HEK293 (cell line): Measurements from ENCODE around the gene CBX3.
A peak's percentile ranks its signal among the peaks of the same experiment; 100 is the strongest.

ENCODE experiments used
- BCL11A ChIP-seq: fragments of 450-650 bp; formaldehyde crosslinking; IDR thresholded peaks from 2 replicates; pipeline ENCODE4 v1.5.1; 2016; ENCODE audit warnings: low read depth, missing biosample characterization, missing genetic modification characterization
- GFI1B ChIP-seq: fragments of 450-650 bp; formaldehyde crosslinking; IDR thresholded peaks from 2 replicates; pipeline ENCODE4 v1.5.1; 2016; ENCODE audit warnings: missing biosample characterization, missing genetic modification characterization
- GLI4 ChIP-seq: fragments of 450-650 bp; formaldehyde crosslinking; IDR thresholded peaks from 2 replicates; pipeline ENCODE4 v1.5.1; 2016; ENCODE audit warnings: missing biosample characterization, missing genetic modification characterization
- MYNN ChIP-seq: fragments of 450-650 bp; formaldehyde crosslinking; IDR thresholded peaks from 2 replicates; pipeline ENCODE4 v1.5.1; 2016; ENCODE audit warnings: missing biosample characterization, missing genetic modification characterization, borderline replicate concordance
- ZBTB48 ChIP-seq: fragments of 450-650 bp; formaldehyde crosslinking; IDR thresholded peaks from 2 replicates; pipeline ENCODE4 v1.5.1; 2016; ENCODE audit warnings: missing biosample characterization, missing genetic modification characterization
- ZFP3 ChIP-seq: fragments of 450-650 bp; formaldehyde crosslinking; IDR thresholded peaks from 2 replicates; pipeline ENCODE4 v1.5.1; 2016; ENCODE audit warnings: low read depth, missing biosample characterization, missing genetic modification characterization
- ZFP41 ChIP-seq: fragments of 450-650 bp; formaldehyde crosslinking; IDR thresholded peaks from 2 replicates; pipeline ENCODE4 v1.5.1; 2016; ENCODE audit warnings: missing biosample characterization, missing genetic modification characterization, borderline replicate concordance
- ZNF132 ChIP-seq: fragments of 450-650 bp; formaldehyde crosslinking; IDR thresholded peaks from 2 replicates; pipeline ENCODE4 v1.5.1; 2017; ENCODE audit warnings: missing biosample characterization, missing genetic modification characterization, borderline replicate concordance
- ZNF157 ChIP-seq: fragments of 450-650 bp; formaldehyde crosslinking; IDR thresholded peaks from 2 replicates; pipeline ENCODE4 v1.5.1; 2016; ENCODE audit warnings: missing biosample characterization, missing genetic modification characterization
- ZNF184 ChIP-seq: fragments of 450-650 bp; IDR thresholded peaks from 2 replicates; pipeline ENCODE4 v1.5.1; 2018; ENCODE audit warnings: missing biosample characterization, mild to moderate bottlenecking, missing genetic modification characterization
- ZNF214 ChIP-seq: fragments of 450-650 bp; formaldehyde crosslinking; IDR thresholded peaks from 2 replicates; pipeline ENCODE4 v1.5.1; 2017; ENCODE audit warnings: missing biosample characterization, mild to moderate bottlenecking, missing genetic modification characterization, borderline replicate concordance
- ZNF223 ChIP-seq: fragments of 450-650 bp; formaldehyde crosslinking; IDR thresholded peaks from 2 replicates; pipeline ENCODE4 v1.5.1; 2016; ENCODE audit warnings: missing biosample characterization, missing genetic modification characterization
- ZNF266 ChIP-seq: fragments of 450-650 bp; formaldehyde crosslinking; IDR thresholded peaks from 2 replicates; pipeline ENCODE4 v1.5.1; 2016; ENCODE audit warnings: missing biosample characterization, missing genetic modification characterization, low read depth
- ZNF292 ChIP-seq: fragments of 450-650 bp; formaldehyde crosslinking; IDR thresholded peaks from 2 replicates; pipeline ENCODE4 v1.5.1; 2016; ENCODE audit warnings: low read depth, missing biosample characterization, missing genetic modification characterization, borderline replicate concordance
- ZNF302 ChIP-seq: fragments of 450-650 bp; formaldehyde crosslinking; IDR thresholded peaks from 2 replicates; pipeline ENCODE4 v1.5.1; 2016; ENCODE audit warnings: missing biosample characterization, missing genetic modification characterization, low read depth
- ZNF311 ChIP-seq: fragments of 450-650 bp; formaldehyde crosslinking; IDR thresholded peaks from 2 replicates; pipeline ENCODE4 v1.5.1; 2017; ENCODE audit warnings: missing biosample characterization, missing genetic modification characterization, borderline replicate concordance
- ZNF416 ChIP-seq: fragments of 450-650 bp; formaldehyde crosslinking; IDR thresholded peaks from 2 replicates; pipeline ENCODE4 v1.5.1; 2016; ENCODE audit warnings: missing biosample characterization, missing genetic modification characterization
- ZNF544 ChIP-seq: fragments of 450-650 bp; formaldehyde crosslinking; IDR thresholded peaks from 2 replicates; pipeline ENCODE4 v1.5.0; 2017; ENCODE audit warnings: missing biosample characterization, missing genetic modification characterization
- ZNF585B ChIP-seq: fragments of 450-650 bp; formaldehyde crosslinking; IDR thresholded peaks from 2 replicates; pipeline ENCODE4 v1.5.1; 2016; ENCODE audit warnings: missing biosample characterization, missing genetic modification characterization
- ZNF610 ChIP-seq: fragments of 450-650 bp; formaldehyde crosslinking; IDR thresholded peaks from 2 replicates; pipeline ENCODE4 v1.5.1; 2016; ENCODE audit warnings: missing biosample characterization, missing genetic modification characterization, borderline replicate concordance
- ZNF621 ChIP-seq: fragments of 450-650 bp; formaldehyde crosslinking; IDR thresholded peaks from 2 replicates; pipeline ENCODE4 v1.5.1; 2017; ENCODE audit warnings: missing biosample characterization, missing genetic modification characterization
- ZNF623 ChIP-seq: fragments of 450-650 bp; formaldehyde crosslinking; IDR thresholded peaks from 2 replicates; pipeline ENCODE4 v1.5.1; 2016; ENCODE audit warnings: missing biosample characterization, missing genetic modification characterization
- ZNF658 ChIP-seq: fragments of 450-650 bp; formaldehyde crosslinking; IDR thresholded peaks from 2 replicates; pipeline ENCODE4; 2016; ENCODE audit warnings: missing biosample characterization, missing genetic modification characterization
- ZNF843 ChIP-seq: fragments of 450-650 bp; formaldehyde crosslinking; IDR thresholded peaks from 2 replicates; pipeline ENCODE4 v1.5.1; 2016; ENCODE audit warnings: missing biosample characterization, missing genetic modification characterization
- ZSCAN16 ChIP-seq: fragments of 450-650 bp; formaldehyde crosslinking; IDR thresholded peaks from 2 replicates; pipeline ENCODE4 v1.5.1; 2016; ENCODE audit warnings: missing biosample characterization, missing genetic modification characterization
- ZSCAN30 ChIP-seq: fragments of 450-650 bp; IDR thresholded peaks from 2 replicates; pipeline ENCODE4 v1.5.1; 2018; ENCODE audit warnings: missing biosample characterization, mild to moderate bottlenecking, missing genetic modification characterization, moderate library complexity
- TF ChIP-seq, protein P1 (sequence below): fragments of 450-650 bp; formaldehyde crosslinking; IDR thresholded peaks from 2 replicates; pipeline ENCODE4 v1.5.1; 2016; ENCODE audit warnings: missing biosample characterization, missing genetic modification characterization, borderline replicate concordance
- TF ChIP-seq, protein P2 (sequence below): fragments of 450-650 bp; formaldehyde crosslinking; IDR thresholded peaks from 2 replicates; pipeline ENCODE4 v1.5.1; 2016; ENCODE audit warnings: missing biosample characterization, missing genetic modification characterization
- TF ChIP-seq, protein P3 (sequence below): fragments of 450-650 bp; formaldehyde crosslinking; IDR thresholded peaks from 2 replicates; pipeline ENCODE4 v1.5.1; 2016; ENCODE audit warnings: missing biosample characterization, missing genetic modification characterization
- TF ChIP-seq, protein P4 (sequence below): fragments of 450-650 bp; IDR thresholded peaks from 2 replicates; pipeline ENCODE4 v1.5.1; 2018; ENCODE audit warnings: missing biosample characterization, mild to moderate bottlenecking, missing genetic modification characterization
- TF ChIP-seq, protein P5 (sequence below): fragments of 450-650 bp; formaldehyde crosslinking; IDR thresholded peaks from 2 replicates; pipeline ENCODE4 v1.5.1; 2016; ENCODE audit warnings: missing biosample characterization, missing genetic modification characterization, low read depth
- TF ChIP-seq, protein P6 (sequence below): sonication (generic); formaldehyde crosslinking; IDR thresholded peaks from 2 replicates; pipeline ENCODE4 v1.8.1; 2022; ENCODE audit warnings: mild to moderate bottlenecking, moderate library complexity, missing genetic modification reagents

The CBX3 gene

DNA sequence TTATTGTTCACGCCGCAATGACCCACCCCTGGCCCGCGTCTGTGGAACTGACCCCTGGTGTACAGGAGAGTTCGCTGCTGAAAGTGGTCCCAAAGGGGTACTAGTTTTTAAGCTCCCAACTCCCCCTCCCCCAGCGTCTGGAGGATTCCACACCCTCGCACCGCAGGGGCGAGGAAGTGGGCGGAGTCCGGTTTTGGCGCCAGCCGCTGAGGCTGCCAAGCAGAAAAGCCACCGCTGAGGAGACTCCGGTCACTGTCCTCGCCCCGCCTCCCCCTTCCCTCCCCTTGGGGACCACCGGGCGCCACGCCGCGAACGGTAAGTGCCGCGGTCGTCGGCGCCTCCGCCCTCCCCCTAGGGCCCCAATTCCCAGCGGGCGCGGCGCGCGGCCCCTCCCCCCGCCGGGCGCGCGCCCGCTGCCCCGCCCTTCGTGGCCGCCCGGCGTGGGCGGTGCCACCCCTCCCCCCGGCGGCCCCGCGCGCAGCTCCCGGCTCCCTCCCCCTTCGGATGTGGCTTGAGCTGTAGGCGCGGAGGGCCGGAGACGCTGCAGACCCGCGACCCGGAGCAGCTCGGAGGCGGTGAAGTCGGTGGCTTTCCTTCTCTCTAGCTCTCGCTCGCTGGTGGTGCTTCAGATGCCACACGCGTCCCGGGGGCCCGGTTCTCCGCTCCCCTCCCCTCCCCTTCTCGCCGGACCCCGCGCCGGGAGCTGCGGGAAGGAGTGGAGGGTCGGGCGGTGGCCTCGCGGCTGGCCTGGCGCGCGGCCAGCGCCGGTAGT lies at the start of gene CBX3 (continued):
- TF ChIP-seq, protein P1, sequence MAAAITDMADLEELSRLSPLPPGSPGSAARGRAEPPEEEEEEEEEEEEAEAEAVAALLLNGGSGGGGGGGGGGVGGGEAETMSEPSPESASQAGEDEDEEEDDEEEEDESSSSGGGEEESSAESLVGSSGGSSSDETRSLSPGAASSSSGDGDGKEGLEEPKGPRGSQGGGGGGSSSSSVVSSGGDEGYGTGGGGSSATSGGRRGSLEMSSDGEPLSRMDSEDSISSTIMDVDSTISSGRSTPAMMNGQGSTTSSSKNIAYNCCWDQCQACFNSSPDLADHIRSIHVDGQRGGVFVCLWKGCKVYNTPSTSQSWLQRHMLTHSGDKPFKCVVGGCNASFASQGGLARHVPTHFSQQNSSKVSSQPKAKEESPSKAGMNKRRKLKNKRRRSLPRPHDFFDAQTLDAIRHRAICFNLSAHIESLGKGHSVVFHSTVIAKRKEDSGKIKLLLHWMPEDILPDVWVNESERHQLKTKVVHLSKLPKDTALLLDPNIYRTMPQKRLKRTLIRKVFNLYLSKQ (tag by site-specific recombination): no peak
- TF ChIP-seq, protein P2, sequence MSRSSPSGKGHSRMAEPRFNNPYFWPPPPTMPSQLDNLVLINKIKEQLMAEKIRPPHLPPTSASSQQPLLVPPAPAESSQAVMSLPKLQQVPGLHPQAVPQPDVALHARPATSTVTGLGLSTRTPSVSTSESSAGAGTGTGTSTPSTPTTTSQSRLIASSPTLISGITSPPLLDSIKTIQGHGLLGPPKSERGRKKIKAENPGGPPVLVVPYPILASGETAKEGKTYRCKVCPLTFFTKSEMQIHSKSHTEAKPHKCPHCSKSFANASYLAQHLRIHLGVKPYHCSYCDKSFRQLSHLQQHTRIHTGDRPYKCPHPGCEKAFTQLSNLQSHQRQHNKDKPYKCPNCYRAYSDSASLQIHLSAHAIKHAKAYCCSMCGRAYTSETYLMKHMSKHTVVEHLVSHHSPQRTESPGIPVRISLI (tag by site-specific recombination): no peak
- TF ChIP-seq ZNF292 (tag by site-specific recombination) (no peak), ZNF623 (tag by site-specific recombination) (no peak), ZNF214 (tag by site-specific recombination) (no peak), BCL11A (tag by site-specific recombination) (0 out of 2 replicates have a peak, but pooled peaks have one; percentile 66), ZNF157 (tag by site-specific recombination) (no peak), ZNF843 (tag by site-specific recombination) (peak; percentile 69; the same call in 1 of the 2 replicates), ZNF311 (tag by site-specific recombination) (no peak), ZNF544 (tag by site-specific recombination) (no peak), ZNF658 (no peak), MYNN (tag by site-specific recombination) (no peak), ZNF621 (no peak), ZNF223 (tag by site-specific recombination) (no peak), ZNF266 (tag by site-specific recombination) (no peak), ZNF302 (tag by site-specific recombination) (no peak), GLI4 (tag by site-specific recombination) (no peak), ZNF610 (no peak), ZBTB48 (tag by site-specific recombination) (no peak), ZNF585B (tag by site-specific recombination) (no peak), ZSCAN16 (no peak), ZNF132 (no peak), ZNF184 (tag by site-specific recombination) (0 out of 2 replicates have a peak, but pooled peaks have one; percentile 39), GFI1B (tag by site-specific recombination) (no peak), ZFP41 (tag by site-specific recombination) (no peak), ZNF416 (tag by site-specific recombination) (no peak), ZFP3 (tag by site-specific recombination) (no peak), ZSCAN30 (tag by site-specific recombination) (peak; percentile 43; the same call in 1 of the 2 replicates)
- TF ChIP-seq, protein P3, sequence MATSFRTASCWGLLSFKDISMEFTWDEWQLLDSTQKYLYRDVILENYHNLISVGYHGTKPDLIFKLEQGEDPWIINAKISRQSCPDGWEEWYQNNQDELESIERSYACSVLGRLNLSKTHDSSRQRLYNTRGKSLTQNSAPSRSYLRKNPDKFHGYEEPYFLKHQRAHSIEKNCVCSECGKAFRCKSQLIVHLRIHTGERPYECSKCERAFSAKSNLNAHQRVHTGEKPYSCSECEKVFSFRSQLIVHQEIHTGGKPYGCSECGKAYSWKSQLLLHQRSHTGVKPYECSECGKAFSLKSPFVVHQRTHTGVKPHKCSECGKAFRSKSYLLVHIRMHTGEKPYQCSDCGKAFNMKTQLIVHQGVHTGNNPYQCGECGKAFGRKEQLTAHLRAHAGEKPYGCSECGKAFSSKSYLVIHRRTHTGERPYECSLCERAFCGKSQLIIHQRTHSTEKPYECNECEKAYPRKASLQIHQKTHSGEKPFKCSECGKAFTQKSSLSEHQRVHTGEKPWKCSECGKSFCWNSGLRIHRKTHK (tag by site-specific recombination): no peak
- TF ChIP-seq, protein P4, sequence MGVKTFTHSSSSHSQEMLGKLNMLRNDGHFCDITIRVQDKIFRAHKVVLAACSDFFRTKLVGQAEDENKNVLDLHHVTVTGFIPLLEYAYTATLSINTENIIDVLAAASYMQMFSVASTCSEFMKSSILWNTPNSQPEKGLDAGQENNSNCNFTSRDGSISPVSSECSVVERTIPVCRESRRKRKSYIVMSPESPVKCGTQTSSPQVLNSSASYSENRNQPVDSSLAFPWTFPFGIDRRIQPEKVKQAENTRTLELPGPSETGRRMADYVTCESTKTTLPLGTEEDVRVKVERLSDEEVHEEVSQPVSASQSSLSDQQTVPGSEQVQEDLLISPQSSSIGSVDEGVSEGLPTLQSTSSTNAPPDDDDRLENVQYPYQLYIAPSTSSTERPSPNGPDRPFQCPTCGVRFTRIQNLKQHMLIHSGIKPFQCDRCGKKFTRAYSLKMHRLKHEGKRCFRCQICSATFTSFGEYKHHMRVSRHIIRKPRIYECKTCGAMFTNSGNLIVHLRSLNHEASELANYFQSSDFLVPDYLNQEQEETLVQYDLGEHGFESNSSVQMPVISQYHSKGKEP: no peak
- TF ChIP-seq, protein P5, sequence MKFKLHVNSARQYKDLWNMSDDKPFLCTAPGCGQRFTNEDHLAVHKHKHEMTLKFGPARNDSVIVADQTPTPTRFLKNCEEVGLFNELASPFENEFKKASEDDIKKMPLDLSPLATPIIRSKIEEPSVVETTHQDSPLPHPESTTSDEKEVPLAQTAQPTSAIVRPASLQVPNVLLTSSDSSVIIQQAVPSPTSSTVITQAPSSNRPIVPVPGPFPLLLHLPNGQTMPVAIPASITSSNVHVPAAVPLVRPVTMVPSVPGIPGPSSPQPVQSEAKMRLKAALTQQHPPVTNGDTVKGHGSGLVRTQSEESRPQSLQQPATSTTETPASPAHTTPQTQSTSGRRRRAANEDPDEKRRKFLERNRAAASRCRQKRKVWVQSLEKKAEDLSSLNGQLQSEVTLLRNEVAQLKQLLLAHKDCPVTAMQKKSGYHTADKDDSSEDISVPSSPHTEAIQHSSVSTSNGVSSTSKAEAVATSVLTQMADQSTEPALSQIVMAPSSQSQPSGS (tag by site-specific recombination): no peak
- TF ChIP-seq, protein P6, sequence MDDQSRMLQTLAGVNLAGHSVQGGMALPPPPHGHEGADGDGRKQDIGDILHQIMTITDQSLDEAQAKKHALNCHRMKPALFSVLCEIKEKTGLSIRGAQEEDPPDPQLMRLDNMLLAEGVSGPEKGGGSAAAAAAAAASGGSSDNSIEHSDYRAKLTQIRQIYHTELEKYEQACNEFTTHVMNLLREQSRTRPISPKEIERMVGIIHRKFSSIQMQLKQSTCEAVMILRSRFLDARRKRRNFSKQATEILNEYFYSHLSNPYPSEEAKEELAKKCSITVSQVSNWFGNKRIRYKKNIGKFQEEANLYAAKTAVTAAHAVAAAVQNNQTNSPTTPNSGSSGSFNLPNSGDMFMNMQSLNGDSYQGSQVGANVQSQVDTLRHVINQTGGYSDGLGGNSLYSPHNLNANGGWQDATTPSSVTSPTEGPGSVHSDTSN (CRISPR knock-in tag): no peak
